ENCODE results near the gene IGFBPL1. TPM values are rescaled to one million over a fixed set of nuclear protein-coding genes. Genes with fewer than 3 reads are reported as not detected.

Gene IGFBPL1
- total and polyA plus RNA-seq, 2 experiments from 2014 or later, result 2.0 to 24.2 TPM

GRCh38 chr9:38441347-38442085, 17.3 kb upstream of the IGFBPL1 start:
- TF ChIP-seq CTCF (IDR thresholded peaks at IDR 0.05; ENCODE audit: low read depth, low read length), result no peak
- Histone ChIP-seq H3K4me1 (ENCODE audit: low read depth) (no peaks in the 10 kb centered on the region), H3K36me3 (no peaks in the 10 kb centered on the region), H3K27ac (no peak overlapping the region), H3K27me3 (no peaks in the 10 kb centered on the region), H3K9me3 (ENCODE audit: low read depth) (no peaks in the 10 kb centered on the region), H3K4me3 (no peak overlapping the region)
- DNase-seq (ENCODE audit: low read depth in 1 of 2, low spot score in 1 of 2), result no peak

- no peak overlapping the region for H3K4me3 ChIP-seq
- H3K9me3 ChIP-seq (ENCODE audit: low read depth), result no peaks in the 10 kb centered on the region
- H3K36me3 ChIP-seq, result no peaks in the 10 kb centered on the region
- no peaks in the 10 kb centered on the region for H3K4me1 ChIP-seq (ENCODE audit: low read depth)
- no peaks in the 10 kb centered on the region for H3K27me3 ChIP-seq
- H3K27ac ChIP-seq, result no peak overlapping the region
- DNase-seq (ENCODE audit: low read depth in 1 of 2, low spot score in 1 of 2), result no peak
- TF ChIP-seq CTCF (IDR thresholded peaks at IDR 0.05; ENCODE audit: low read depth, low read length), result no peak
Observed at GRCh38 chr9:38440516-38440915, 16.3 kb upstream of the IGFBPL1 start.

- no peak for TF ChIP-seq CTCF (IDR thresholded peaks at IDR 0.05; ENCODE audit: low read depth, low read length)
- peaks cover 5% of the 10 kb centered on the region for H3K4me1 ChIP-seq (ENCODE audit: low read depth)
- H3K27me3 ChIP-seq, result no peaks in the 10 kb centered on the region
- no peak overlapping the region for H3K27ac ChIP-seq
- H3K9me3 ChIP-seq (ENCODE audit: low read depth), result no peaks in the 10 kb centered on the region
- no peaks in the 10 kb centered on the region for H3K36me3 ChIP-seq
- no peak overlapping the region for H3K4me3 ChIP-seq
- DNase-seq (ENCODE audit: low read depth in 1 of 2, low spot score in 1 of 2), result no peak
Observed at GRCh38 chr9:38439916-38440301, 15.7 kb upstream of the IGFBPL1 start.

- Histone ChIP-seq H3K4me1 (ENCODE audit: low read depth) (peaks cover 10% of the 10 kb centered on the region), H3K4me3 (no peak overlapping the region), H3K36me3 (no peaks in the 10 kb centered on the region), H3K27ac (no peak overlapping the region), H3K27me3 (no peaks in the 10 kb centered on the region), H3K9me3 (ENCODE audit: low read depth) (no peaks in the 10 kb centered on the region)
- no peak for TF ChIP-seq CTCF (IDR thresholded peaks at IDR 0.05; ENCODE audit: low read depth, low read length)
- DNase-seq (ENCODE audit: low read depth in 1 of 2, low spot score in 1 of 2), result no peak
Observed at GRCh38 chr9:38439291-38439915, 15.1 kb upstream of the IGFBPL1 start.

GRCh38 chr9:38437193-38437823, 13.1 kb upstream of the IGFBPL1 start:
- peaks cover 21% of the 10 kb centered on the region for H3K4me1 ChIP-seq (ENCODE audit: low read depth)
- H3K27me3 ChIP-seq, result no peaks in the 10 kb centered on the region
- no peak overlapping the region for H3K4me3 ChIP-seq
- H3K9me3 ChIP-seq (ENCODE audit: low read depth), result no peaks in the 10 kb centered on the region
- no peak overlapping the region for H3K27ac ChIP-seq
- DNase-seq (ENCODE audit: low read depth in 1 of 2, low spot score in 1 of 2), result peak in 1 of 2 donors; percentile 42
- TF ChIP-seq CTCF (IDR thresholded peaks at IDR 0.05; ENCODE audit: low read depth, low read length), result no peak
- H3K36me3 ChIP-seq, result no peaks in the 10 kb centered on the region

Measured in cardiac muscle cell (in vitro differentiated cells and primary cell).